Transverse colon (tissue), 4 donors: ENCODE results near the gene PRSS56. TPM values are rescaled to one million over a fixed set of nuclear protein-coding genes. Genes with fewer than 3 reads are reported as not detected.

Experiments used
- DNase-seq: peaks from one replicate; pipeline ENCODE4 v3.0.0-alpha.2; 2019
- H3K27ac ChIP-seq, 4 donors: fragments of 200-600 bp; sonication (generic); 2 replicates each; pipeline ENCODE4 v1.5.1; 2016 to 2018; ENCODE audit warnings: inconsistent platforms in 4 of 4
- H3K27me3 ChIP-seq: fragments of 200-600 bp; sonication (generic); 2 replicates; pipeline ENCODE4 v1.5.1; 2017; ENCODE audit warnings: inconsistent platforms
- H3K36me3 ChIP-seq, 4 donors: fragments of 200-600 bp; sonication (generic); 2 replicates each; pipeline ENCODE4 v1.5.1; 2017 to 2019; ENCODE audit warnings: inconsistent platforms in 4 of 4
- H3K4me1 ChIP-seq, 4 donors: fragments of 200-600 bp; sonication (generic); 2 replicates each; pipeline ENCODE4 v1.5.1; 2017 to 2020; ENCODE audit warnings: inconsistent platforms in 4 of 4
- H3K4me3 ChIP-seq, 4 donors: fragments of 200-600 bp; sonication (generic); 1 replicate in 1 of 4; 2 replicates in 3 of 4; pipeline versions ENCODE4 v1.5.1 to v1.6.1; 2017 to 2019; ENCODE audit warnings: inconsistent platforms in 4 of 4
- H3K9me3 ChIP-seq, 2 donors: fragments of 200-600 bp; sonication (generic); 2 replicates each; pipeline ENCODE4 v1.5.1; 2017 to 2019; ENCODE audit warnings: inconsistent platforms in 2 of 2
- CTCF ChIP-seq, 5 experiments: fragments of 200-600 bp in 3 of 5; fragments of 450-650 bp in 2 of 5; sonication (generic) in 3 of 5; IDR thresholded peaks; 1 replicate in 2 of 5; 2 replicates in 3 of 5; pipeline ENCODE4 v1.5.1; 2016 to 2017; ENCODE audit warnings: antibody characterized with exemption in 5 of 5, inconsistent platforms in 3 of 5, mild to moderate bottlenecking in 2 of 5, moderate library complexity in 1 of 5
- EP300 ChIP-seq: sonication (generic); formaldehyde crosslinking; IDR thresholded peaks from one replicate; pipeline ENCODE4 v1.6.1; 2017; ENCODE audit warnings: antibody characterized with exemption, low read depth
- POLR2A ChIP-seq: fragments of 450-650 bp; IDR thresholded peaks from one replicate; pipeline ENCODE4 v1.6.1; 2016; ENCODE audit warnings: antibody characterized with exemption, mild to moderate bottlenecking, moderate library complexity
- POLR2AphosphoS5 ChIP-seq, 3 donors: sonication (generic); formaldehyde crosslinking; IDR thresholded peaks; one replicate each; pipeline ENCODE4 v1.6.1; 2016; ENCODE audit warnings: antibody characterized with exemption in 3 of 3
- WGBS, 2 donors: methylation state at CpG; one replicate each; pipeline ENCODE4 v1.1.5; 2018; ENCODE audit warnings: low coverage in 1 of 2; 5-methylcytosine and 5-hydroxymethylcytosine counted together
- in situ Hi-C, 4 donors: fragments of 200-750 bp; cut with MboI; loops; one replicate each; pipeline versions ENCODE4 v1.15.0 to v1.15.1; 2017; ENCODE audit warnings: low sequenced_read_pairs in 3 of 4, low pct_ligation_motif_present in 1 of 4, low pct_unique_long_range_greater_than_20kb in 1 of 4
- intact Hi-C: fragments of 100-400 bp; cut with DNase I; formaldehyde crosslinking; loops from one replicate; pipeline ENCODE4 v1.15.1; 2023; ENCODE audit warnings: low total_unique reads
- total RNA-seq, 4 donors: library from RNA; depleted of rRNA; stranded (reverse); fragments of >200 nt; gene quantifications; one replicate each; pipeline ENCODE4 v1.1.0, GENCODE V29; 2016

Gene PRSS56
- total RNA-seq, 4 donors from 2014 or later: not detected

- intact Hi-C loops (no loop called here), in situ Hi-C loops (no loop called here)
- DNase-seq: no peak
- H3K9me3 ChIP-seq: no peaks in the 10 kb centered on the region
- TF ChIP-seq CTCF (IDR thresholded peaks at IDR 0.05) (no peak), POLR2AphosphoS5 (IDR thresholded peaks at IDR 0.05) (no peak), POLR2A (no peak), EP300 (no peak)
- peaks cover 35% of the 10 kb centered on the region for H3K27me3 ChIP-seq
- H3K4me3 ChIP-seq: no peak overlapping the region
- H3K4me1 ChIP-seq: no peaks in the 10 kb centered on the region
- no peaks in the 10 kb centered on the region for H3K36me3 ChIP-seq
- H3K27ac ChIP-seq: no peak overlapping the region
- 77% methylated on average over 17 of the region's 17 CpGs; no CpG with 5 or more reads in 1 of the 2 donors for WGBS, 2 donors
Measured at GRCh38 chr2:232540441-232541041, 20.4 kb downstream of the PRSS56 start.

DNA sequence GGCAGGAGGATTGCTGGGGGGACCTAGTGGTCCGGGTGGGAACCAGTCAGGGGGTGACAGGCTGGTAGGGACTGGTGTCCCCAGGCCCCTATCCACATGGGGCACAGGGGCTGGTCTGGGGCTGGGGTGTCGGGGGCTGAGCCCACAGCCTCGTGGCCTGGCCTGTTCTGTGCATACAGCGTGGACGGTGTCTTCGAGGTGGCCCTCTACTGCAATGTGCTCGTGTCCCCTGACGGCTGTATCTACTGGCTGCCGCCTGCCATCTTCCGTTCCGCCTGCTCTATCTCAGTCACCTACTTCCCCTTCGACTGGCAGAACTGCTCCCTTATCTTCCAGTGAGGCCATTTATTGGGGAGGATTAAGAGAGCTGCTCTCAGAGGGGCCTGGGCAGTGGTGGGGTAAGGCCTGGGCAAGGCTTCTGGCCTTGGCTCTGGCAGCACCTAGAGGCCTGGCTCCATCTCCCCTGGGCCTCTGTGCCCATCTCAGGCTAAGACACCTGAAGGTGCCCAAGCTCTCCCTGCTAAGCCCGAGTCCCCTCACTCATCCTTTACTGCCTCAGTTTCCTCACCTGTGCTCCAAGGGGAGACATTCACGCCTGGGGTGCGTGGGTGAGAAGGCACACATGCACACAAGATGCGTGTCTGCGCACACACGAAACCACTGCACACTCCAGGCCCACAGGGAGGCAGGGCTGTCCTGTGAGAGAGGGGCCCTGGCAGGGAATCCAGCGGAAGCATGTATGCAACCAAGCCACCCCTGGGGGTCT lies 21.2 kb downstream of the PRSS56 start:
- no peak for TF ChIP-seq POLR2A
- no peak for TF ChIP-seq EP300
- no peak for TF ChIP-seq POLR2AphosphoS5 (IDR thresholded peaks at IDR 0.05)
- TF ChIP-seq CTCF (IDR thresholded peaks at IDR 0.05): no peak
- no peak overlapping the region for H3K4me3 ChIP-seq
- DNase-seq: no peak
- peaks cover 35% of the 10 kb centered on the region for H3K27me3 ChIP-seq
- no peaks in the 10 kb centered on the region for H3K36me3 ChIP-seq
- 68 to 100% methylated on average over 1 to 19 of the region's 19 CpGs for WGBS, 2 donors
- no peaks in the 10 kb centered on the region for H3K9me3 ChIP-seq
- no peak overlapping the region for H3K27ac ChIP-seq
- in situ Hi-C loops: no loop called here
- no peaks in the 10 kb centered on the region for H3K4me1 ChIP-seq
- intact Hi-C loops: no loop called here

DNA sequence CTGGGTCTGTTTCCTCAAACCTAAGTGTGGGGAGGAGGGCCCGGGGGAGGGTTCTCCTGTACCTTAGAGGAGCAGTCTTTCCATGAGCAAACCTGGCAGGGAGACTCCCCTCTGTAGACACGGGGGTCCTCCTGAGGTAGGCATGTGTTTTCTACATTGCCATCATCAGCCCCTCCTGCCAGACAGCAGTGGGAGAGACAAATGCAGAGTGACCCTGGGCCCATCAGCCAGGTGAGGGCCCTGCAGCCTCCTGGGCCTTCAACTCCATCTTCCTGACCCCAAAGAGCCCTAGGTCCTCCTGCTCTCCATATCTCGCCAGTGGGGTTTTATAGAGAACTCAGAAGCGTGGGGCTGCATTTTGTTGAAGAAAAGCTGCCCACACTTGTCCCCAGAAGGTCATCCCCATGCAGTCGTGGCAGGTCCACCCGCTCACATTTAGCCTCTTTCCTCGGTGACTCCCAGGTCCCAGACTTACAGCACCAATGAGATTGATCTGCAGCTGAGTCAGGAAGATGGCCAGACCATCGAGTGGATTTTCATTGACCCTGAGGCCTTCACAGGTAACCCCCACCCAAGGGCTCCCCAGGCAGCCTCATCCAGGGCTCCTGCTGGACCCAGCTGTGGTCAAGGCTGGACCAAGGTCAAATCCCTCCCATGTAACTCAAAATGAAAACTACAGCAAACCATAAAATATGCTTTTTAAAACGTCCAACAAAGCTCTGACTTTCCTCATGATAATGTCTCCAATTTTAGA lies 21.9 kb downstream of the PRSS56 start:
- 64% methylated on average over 9 of the region's 9 CpGs; no CpG with 5 or more reads in 1 of the 2 donors for WGBS, 2 donors
- Histone ChIP-seq H3K9me3 (no peaks in the 10 kb centered on the region), H3K36me3 (no peaks in the 10 kb centered on the region), H3K27me3 (peaks cover 33% of the 10 kb centered on the region), H3K4me1 (no peaks in the 10 kb centered on the region), H3K27ac (no peak overlapping the region), H3K4me3 (no peak overlapping the region)
- intact Hi-C loops (no loop called here), in situ Hi-C loops (no loop called here)
- TF ChIP-seq CTCF (IDR thresholded peaks at IDR 0.05) (no peak), EP300 (no peak), POLR2AphosphoS5 (IDR thresholded peaks at IDR 0.05) (no peak), POLR2A (no peak)
- no peak for DNase-seq

DNA sequence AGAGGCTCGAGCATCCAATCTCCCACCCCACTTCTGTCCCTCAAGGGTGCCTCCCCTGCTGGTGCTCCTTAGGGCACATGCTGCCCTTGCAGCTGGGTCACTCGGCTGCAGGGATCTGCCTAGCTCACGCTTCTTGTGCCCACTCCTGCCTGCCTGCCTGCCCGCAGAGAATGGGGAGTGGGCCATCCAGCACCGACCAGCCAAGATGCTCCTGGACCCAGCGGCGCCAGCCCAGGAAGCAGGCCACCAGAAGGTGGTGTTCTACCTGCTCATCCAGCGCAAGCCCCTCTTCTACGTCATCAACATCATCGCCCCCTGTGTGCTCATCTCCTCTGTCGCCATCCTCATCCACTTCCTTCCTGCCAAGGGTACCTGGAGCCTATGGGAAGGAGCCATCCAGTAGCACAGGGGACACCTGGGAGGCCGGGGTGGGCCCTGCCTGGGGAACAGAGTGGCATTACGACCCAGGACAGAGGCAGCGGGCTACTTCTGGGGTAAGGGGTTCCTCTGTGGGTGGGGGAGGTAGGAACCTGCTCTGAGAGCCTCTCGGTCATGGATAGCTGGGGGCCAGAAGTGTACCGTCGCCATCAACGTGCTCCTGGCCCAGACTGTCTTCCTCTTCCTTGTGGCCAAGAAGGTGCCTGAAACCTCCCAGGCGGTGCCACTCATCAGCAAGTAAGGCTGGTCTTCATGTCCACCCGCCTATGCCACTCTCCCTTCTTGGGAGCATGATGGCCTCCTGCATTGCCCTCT lies 22.7 kb downstream of the PRSS56 start:
- no peak for TF ChIP-seq CTCF (IDR thresholded peaks at IDR 0.05)
- TF ChIP-seq EP300: no peak
- TF ChIP-seq POLR2AphosphoS5 (IDR thresholded peaks at IDR 0.05): no peak
- TF ChIP-seq POLR2A: no peak
- intact Hi-C loops (no loop called here), in situ Hi-C loops (no loop called here)
- WGBS, 2 donors: 88 to 90% methylated on average over 6 to 20 of the region's 20 CpGs
- DNase-seq: no peak
- Histone ChIP-seq H3K27ac (no peak overlapping the region), H3K27me3 (peaks cover 26% of the 10 kb centered on the region), H3K4me3 (no peak overlapping the region), H3K36me3 (no peaks in the 10 kb centered on the region), H3K9me3 (no peaks in the 10 kb centered on the region), H3K4me1 (no peaks in the 10 kb centered on the region)
